Duodenal mucosa (tissue), 2 donors: Measurements from ENCODE around the gene UGT1A5.
A peak's percentile ranks its signal among the peaks of the same experiment; 100 is the strongest.

ENCODE experiments used
- H3K27ac ChIP-seq: one replicate; pipeline ENCODE4 v1.7.0; 2013; ENCODE audit warnings: low read depth, low read length
- H3K27me3 ChIP-seq, 2 donors: one replicate each; pipeline ENCODE4 v1.7.0; 2013; ENCODE audit warnings: low read length in 2 of 2, control low read depth in 1 of 2; ENCODE audit not compliant: insufficient read depth in 2 of 2, control insufficient read depth in 1 of 2
- H3K36me3 ChIP-seq, 2 donors: one replicate each; pipeline ENCODE4 v1.7.0; 2013; ENCODE audit warnings: low read length in 2 of 2, control low read depth in 1 of 2; ENCODE audit not compliant: insufficient read depth in 2 of 2, control insufficient read depth in 1 of 2
- H3K4me1 ChIP-seq, 2 donors: one replicate each; pipeline ENCODE4 v1.7.0; 2013; ENCODE audit warnings: low read length in 2 of 2, control low read depth in 1 of 2; ENCODE audit not compliant: insufficient read depth in 2 of 2, control insufficient read depth in 1 of 2
- H3K4me3 ChIP-seq, 2 donors: one replicate each; pipeline ENCODE4 v1.7.0; 2013; ENCODE audit warnings: low read length in 2 of 2, low read depth in 1 of 2
- H3K9ac ChIP-seq, 2 donors: one replicate each; pipeline ENCODE4 v1.7.0; 2013; ENCODE audit warnings: low read length in 2 of 2, low read depth in 1 of 2
- H3K9me3 ChIP-seq, 2 donors: one replicate each; pipeline ENCODE4 v1.7.0; 2013; ENCODE audit warnings: low read length in 2 of 2, control low read depth in 1 of 2; ENCODE audit not compliant: control insufficient read depth in 1 of 2

Gene UGT1A5

DNA sequence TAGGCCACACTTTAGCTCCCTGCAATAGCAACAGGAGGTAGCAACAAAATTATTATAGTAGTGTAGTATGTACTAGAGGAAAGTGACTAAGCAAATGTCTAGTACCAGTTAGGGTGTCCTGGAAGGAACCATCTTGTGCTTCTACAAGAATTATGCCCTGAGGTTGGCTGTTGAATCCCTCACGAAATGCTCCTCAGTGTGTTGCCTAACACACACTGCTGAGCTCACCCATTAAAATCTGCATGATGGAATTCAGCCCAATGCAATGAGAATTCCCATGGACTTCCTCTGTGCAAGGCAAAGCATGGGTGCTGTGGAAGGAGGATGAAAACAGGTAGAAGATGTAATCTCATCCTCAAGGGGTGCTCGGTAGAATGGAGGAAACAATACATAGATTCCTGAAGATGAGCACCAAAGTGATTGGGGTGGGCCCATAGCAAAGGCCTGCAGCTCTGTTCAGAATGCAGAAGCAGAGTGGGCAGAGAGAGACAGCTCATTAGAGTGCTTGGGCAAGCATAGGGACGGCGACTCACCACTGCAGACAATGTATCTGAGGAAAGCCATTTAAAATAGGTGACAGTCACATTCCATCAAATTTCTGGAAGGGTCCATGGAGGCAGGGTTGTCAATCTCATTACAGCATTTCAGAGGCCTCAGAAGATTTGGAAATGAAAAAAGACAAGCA is 32.2 kb upstream of the UGT1A5 start:
- H3K27me3 ChIP-seq = no peaks in the 10 kb centered on the region
- H3K27ac ChIP-seq = no peak overlapping the region
- H3K4me3 ChIP-seq = no peak overlapping the region

DNA sequence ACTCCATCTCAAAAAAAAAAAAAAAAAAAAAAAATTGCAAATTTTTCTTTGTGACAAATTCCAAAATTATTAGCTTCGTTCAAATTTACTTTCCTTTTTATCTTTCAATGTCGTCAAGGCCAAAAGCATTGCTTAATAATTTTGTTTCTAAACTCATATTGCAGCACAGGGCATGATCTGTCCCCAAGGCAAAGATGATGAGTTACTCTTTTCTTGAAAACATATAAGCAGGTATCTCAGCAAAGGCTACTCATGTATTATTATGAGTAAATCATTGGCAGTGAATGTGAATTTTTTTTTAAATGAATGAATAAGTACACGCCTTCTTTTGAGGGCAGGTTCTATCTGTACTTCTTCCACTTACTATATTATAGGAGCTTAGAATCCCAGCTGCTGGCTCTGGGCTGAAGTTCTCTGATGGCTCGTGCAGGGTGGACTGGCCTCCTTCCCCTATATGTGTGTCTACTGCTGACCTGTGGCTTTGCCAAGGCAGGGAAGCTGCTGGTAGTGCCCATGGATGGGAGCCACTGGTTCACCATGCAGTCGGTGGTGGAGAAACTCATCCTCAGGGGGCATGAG is 31.1 kb upstream of the UGT1A5 start, which contains the start of gene UGT1A7:
Gene UGT1A7, plus strand, starts transcription at position 381 of the 579 bp plus-strand sequence. Its CDS starts 37 bp downstream, at position 418.
- H3K9me3 ChIP-seq = no peaks in the 10 kb centered on the region

More for the DNA sequence above, 32.2 kb upstream of the UGT1A5 start:
- no peak overlapping the region for H3K9ac ChIP-seq
- no peaks in the 10 kb centered on the region for H3K4me1 ChIP-seq
- H3K36me3 ChIP-seq = no peaks in the 10 kb centered on the region
- H3K9me3 ChIP-seq = no peaks in the 10 kb centered on the region

DNA sequence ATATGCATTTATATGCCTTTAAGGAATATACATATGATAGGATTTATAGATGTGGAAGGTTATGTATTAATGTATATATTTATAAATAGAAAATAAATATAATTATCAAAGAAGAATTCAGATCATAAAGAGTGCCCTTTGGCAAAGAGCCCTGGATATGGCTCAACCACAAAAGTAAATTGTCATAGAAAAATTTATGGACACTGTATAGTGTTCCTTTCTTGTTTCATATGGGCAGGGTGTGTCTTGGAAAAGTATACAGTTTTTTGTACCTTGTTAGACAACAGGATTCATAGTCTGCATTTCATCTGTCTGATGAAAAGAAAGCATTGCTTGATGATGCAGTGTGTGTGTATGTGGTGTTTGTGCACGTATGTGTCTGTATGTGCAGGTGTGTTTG is 28.1 kb upstream of the UGT1A5 start:
- Histone ChIP-seq H3K27ac (no peak overlapping the region), H3K9ac (no peak overlapping the region), H3K9me3 (no peaks in the 10 kb centered on the region), H3K4me1 (peaks cover 8 to 10% of the 10 kb centered on the region in 2 donors), H3K4me3 (no peak overlapping the region), H3K27me3 (no peaks in the 10 kb centered on the region), H3K36me3 (no peaks in the 10 kb centered on the region)

More for the DNA sequence above, 31.1 kb upstream of the UGT1A5 start, which contains the start of gene UGT1A7:
- Histone ChIP-seq H3K27me3 (no peaks in the 10 kb centered on the region), H3K4me1 (no peaks in the 10 kb centered on the region), H3K27ac (no peak within 1 kb of the TSS), H3K9ac (no peak within 1 kb of the TSS), H3K36me3 (no peaks in the 10 kb centered on the region), H3K4me3 (no peak within 1 kb of the TSS)

DNA sequence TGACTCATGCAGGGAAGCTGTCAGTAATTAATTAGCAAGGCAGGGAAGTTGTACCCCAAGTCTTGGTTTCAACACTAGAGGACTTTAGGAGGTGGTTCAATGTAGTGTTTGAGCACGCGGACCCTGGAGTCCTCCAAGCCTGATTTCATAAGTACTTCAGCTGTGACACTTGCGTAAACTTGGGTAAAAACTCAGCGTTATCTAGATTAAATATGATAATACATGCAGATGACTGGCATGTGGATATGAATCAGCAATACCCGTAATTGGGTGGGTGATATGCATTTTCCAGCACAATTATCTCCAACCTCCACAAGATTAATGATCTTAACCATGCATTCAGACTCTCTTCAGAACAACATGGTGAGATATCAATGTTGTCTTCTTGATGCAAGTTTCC is 25.8 kb upstream of the UGT1A5 start:
- Histone ChIP-seq H3K4me3 (no peak overlapping the region), H3K4me1 (peaks cover 23 to 24% of the 10 kb centered on the region in 2 donors), H3K27me3 (no peaks in the 10 kb centered on the region), H3K9ac (no peak overlapping the region), H3K36me3 (no peaks in the 10 kb centered on the region), H3K9me3 (no peaks in the 10 kb centered on the region), H3K27ac (no peak overlapping the region)

DNA sequence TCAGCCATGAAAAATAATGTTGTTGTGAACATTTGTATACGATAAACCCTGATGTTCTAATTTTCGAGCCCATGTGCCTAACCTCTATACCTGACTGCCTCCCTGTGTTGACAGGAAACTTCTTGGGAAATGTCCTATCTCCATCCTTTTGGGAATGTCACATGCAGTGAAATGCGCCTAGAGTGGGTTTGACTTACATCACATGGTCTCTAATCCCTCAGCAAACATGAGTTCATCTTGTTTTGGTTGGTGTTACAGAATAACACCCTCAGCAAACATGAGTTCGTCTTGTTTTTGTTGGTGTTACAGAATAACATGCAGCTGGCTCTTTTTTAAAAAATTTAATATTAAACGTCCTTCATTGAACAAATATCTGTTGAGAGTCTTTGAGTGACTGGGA is 24.4 kb upstream of the UGT1A5 start:
- H3K36me3 ChIP-seq = no peaks in the 10 kb centered on the region
- H3K27ac ChIP-seq = no peak overlapping the region
- no peak overlapping the region for H3K9ac ChIP-seq
- no peak overlapping the region for H3K4me3 ChIP-seq
- peaks cover 29 to 35% of the 10 kb centered on the region in 2 donors for H3K4me1 ChIP-seq
- no peaks in the 10 kb centered on the region for H3K27me3 ChIP-seq
- no peaks in the 10 kb centered on the region for H3K9me3 ChIP-seq

DNA sequence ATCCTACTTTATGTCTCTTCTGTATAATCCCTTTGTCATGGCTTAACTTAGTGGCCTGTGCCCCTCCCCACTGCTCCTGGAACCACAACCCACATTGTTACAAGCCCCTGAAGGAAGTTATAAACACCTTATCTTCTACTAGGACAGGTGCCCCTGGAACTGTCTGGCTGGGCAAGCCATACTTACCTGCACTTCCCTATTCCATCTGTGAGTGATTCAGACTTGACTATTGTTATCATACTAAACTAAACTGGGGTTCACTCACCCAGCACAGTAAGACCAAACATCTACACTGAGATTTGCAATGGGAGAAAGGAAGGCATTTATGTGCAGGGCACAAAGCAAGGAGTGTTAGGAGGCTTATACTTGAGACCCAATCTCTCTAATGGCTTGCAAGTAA is 23.7 kb upstream of the UGT1A5 start:
- no peaks in the 10 kb centered on the region for H3K36me3 ChIP-seq
- H3K9me3 ChIP-seq = no peaks in the 10 kb centered on the region
- peaks cover 36 to 40% of the 10 kb centered on the region in 2 donors for H3K4me1 ChIP-seq
- H3K27ac ChIP-seq = no peak overlapping the region
- no peak overlapping the region for H3K9ac ChIP-seq
- no peaks in the 10 kb centered on the region for H3K27me3 ChIP-seq
- no peak overlapping the region for H3K4me3 ChIP-seq

DNA sequence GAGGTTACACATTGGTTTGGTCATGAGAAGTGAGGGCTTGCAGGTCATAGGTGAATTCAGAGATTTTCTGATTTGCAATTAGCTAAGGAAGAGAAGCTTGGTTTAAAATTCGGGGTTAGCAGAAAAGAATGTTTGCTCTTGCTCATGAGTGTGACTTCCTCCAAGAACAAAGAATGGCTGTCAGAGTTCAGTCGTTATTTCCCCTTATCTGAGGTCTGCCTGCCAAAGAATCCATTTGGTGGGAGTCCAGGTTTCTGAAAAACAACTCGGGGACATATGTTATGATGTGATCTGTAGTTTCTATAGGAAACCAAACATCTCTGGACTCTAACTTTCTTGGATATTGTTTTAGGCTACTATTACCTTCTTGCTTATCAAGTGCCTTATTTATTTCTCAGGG is 23.2 kb upstream of the UGT1A5 start:
- H3K27ac ChIP-seq = no peak overlapping the region
- no peak overlapping the region for H3K4me3 ChIP-seq
- H3K36me3 ChIP-seq = no peaks in the 10 kb centered on the region
- H3K9ac ChIP-seq = no peak overlapping the region
- no peaks in the 10 kb centered on the region for H3K27me3 ChIP-seq
- peaks cover 37 to 41% of the 10 kb centered on the region in 2 donors for H3K4me1 ChIP-seq
- H3K9me3 ChIP-seq = no peaks in the 10 kb centered on the region

DNA sequence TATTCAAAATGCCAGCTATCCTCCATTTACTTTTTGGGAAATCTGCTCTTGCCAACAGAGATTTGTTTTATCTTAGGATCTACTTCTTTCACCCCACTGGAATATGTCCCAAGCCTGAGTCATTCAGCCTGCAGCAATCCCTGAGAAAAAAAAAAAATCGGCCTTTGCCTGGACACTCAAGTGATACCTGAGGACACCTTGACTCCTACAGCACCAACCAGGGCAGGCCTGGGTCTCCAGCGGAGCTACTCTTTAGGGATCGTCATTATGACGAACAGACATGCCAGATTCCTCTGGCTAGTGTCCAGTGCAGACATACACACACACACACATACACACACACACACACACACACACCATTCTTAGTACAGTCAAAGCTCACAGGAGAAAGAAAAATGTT is 22.3 kb upstream of the UGT1A5 start:
- no peaks in the 10 kb centered on the region for H3K36me3 ChIP-seq
- no peaks in the 10 kb centered on the region for H3K9me3 ChIP-seq
- no peak overlapping the region for H3K9ac ChIP-seq
- no peaks in the 10 kb centered on the region for H3K27me3 ChIP-seq
- H3K4me1 ChIP-seq = peaks cover 37 to 41% of the 10 kb centered on the region in 2 donors
- no peak overlapping the region for H3K27ac ChIP-seq
- no peak overlapping the region for H3K4me3 ChIP-seq

DNA sequence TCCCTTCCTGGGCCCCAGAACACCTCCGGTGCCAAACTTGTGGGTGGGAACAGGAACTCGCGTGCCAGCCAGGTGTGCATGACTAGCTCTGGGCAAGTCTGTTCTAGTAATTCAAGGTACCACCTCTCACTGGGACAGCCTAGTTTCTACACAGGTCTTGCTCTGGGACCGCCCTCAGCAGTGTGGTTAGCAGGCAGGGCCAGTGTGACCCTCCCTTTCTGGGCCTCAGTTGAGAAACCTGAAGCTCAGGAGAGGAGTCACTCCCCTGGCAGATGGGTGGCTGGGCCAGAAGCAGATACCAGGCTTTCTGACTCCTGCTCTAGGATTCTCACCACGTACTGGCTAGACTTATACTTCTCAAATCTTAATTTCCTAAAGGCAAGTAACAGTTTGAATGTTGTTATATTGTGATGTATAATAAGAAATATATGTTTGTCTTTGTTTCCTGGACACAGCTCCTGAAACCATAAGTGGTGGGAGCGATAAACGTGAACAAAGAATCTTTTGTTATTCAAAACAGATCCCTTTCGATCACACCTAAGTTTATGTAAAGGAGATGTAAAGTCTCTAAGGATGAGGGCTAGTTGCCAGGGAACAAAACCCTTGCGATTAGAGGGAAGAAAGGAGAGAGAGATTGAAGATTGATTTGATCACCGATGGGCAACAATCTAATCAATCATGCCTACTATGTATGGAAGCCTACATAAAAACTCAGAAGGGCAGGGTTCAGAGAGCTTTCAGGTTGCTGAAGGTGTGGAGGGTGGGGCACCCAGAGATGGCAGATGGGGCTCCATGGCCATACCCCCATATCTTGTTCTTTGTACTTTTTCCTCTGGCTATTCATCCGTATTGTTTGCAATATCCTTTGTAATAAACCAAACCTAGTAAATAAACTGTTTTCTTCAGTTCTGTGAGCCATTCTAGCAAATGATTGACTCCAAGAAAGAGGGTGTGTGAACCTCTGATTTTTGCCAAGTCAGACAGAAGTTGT is 21.0 kb upstream of the UGT1A5 start:
- H3K36me3 ChIP-seq = no peaks in the 10 kb centered on the region
- H3K27ac ChIP-seq = no peak overlapping the region
- peak overlapping the region; percentile 4 to 46 for H3K4me3 ChIP-seq
- peaks cover 37 to 41% of the 10 kb centered on the region in 2 donors for H3K4me1 ChIP-seq
- no peaks in the 10 kb centered on the region for H3K9me3 ChIP-seq
- no peaks in the 10 kb centered on the region for H3K27me3 ChIP-seq
- no peak overlapping the region for H3K9ac ChIP-seq

DNA sequence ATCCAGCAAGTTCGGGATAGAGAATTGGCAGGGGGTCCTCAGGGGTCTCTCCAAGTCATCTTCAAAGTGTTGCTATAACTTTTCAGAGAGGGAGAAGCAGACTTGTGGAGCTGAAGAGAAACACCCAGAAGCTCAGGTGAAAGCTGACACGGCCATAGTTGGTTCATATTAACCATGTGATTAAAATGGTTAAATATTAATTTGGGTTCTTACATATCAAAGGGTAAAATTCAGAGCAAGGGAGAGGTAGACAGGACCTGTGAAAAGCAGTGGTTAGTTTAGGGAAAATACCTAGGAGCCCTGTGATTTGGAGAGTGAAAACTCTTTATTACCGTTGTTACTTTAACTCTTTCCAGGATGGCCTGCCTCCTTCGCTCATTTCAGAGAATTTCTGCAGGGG is 20.1 kb upstream of the UGT1A5 start, which contains the start of gene UGT1A6:
Gene UGT1A6, plus strand, starts transcription at position 243 of the 400 bp plus-strand sequence. Its CDS starts 115 bp downstream, at position 358.
- peaks cover 37 to 41% of the 10 kb centered on the region in 2 donors for H3K4me1 ChIP-seq
- no peaks in the 10 kb centered on the region for H3K36me3 ChIP-seq
- H3K4me3 ChIP-seq = peak within 1 kb of the TSS; percentile 4 to 46
- H3K27me3 ChIP-seq = no peaks in the 10 kb centered on the region
- H3K9me3 ChIP-seq = no peaks in the 10 kb centered on the region
- H3K9ac ChIP-seq = no peak within 1 kb of the TSS
- no peak within 1 kb of the TSS for H3K27ac ChIP-seq
